Islet of Langerhans (tissue), 1 donor: ENCODE measurements around the gene VAV3.

Experiments used
- FAIRE-seq: peaks from one replicate; lab custom pipeline; 2011; peaks lifted over from hg19 to GRCh38; lab: Jason Lieb, UNC

Gene VAV3

DNA sequence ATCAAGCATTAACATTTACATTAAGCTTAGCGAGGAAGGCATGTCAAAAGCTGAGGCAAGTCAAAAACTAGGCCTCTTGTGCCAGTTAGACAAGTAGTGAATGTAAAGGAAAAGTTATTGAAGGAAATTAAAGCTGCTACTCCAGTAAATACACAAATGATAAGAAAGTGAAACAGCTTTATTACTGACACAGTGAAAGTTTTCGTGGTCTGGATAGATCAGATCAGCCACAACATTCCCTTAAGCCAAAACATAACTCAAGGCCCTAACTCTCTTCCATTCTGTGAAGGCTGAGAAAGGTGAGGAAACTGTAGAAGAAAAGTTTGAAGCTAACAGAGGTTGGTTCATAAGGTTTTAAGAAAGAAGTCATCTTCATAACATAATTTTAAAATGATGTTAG lies 131.9 kb downstream of the VAV3 start:
- no peak for FAIRE-seq

DNA sequence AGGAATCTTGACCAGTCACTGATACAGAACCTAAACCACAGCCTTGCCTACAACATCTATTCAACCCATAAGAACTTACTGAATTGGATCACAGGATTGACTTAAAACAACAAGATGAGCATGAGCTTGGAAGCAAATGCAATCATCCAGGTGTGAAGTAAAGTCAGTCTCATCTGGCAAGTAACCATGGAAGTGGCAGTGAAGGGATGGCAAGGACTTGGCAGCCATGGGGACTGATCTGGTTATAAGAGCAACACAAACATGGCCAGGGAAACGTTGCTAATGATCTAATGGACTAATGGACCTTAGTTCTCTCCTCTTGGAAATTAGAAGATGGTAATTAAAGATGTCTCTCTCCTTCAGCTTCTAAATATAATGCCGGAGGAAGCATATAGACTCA lies 133.1 kb downstream of the VAV3 start:
- no peak for FAIRE-seq

DNA sequence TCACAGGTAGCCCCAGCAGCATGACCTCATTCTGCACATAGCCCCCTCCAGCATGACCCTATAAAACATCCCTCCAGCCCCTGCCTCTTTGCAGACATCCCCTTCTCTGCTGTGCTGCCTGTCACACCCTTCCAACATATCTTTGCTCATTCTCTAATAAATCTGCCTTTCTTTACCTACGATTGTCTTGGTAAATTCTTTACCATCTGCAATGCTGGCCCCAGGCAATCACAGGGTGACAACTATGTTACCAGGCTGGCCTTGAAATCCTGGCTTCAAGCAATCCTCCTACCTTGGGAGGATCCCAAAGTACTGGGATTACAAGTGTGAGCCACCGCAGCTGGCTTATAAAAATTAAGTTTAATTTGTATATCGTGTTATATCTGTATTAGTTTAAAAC lies 134.5 kb downstream of the VAV3 start:
- FAIRE-seq, result no peak

DNA sequence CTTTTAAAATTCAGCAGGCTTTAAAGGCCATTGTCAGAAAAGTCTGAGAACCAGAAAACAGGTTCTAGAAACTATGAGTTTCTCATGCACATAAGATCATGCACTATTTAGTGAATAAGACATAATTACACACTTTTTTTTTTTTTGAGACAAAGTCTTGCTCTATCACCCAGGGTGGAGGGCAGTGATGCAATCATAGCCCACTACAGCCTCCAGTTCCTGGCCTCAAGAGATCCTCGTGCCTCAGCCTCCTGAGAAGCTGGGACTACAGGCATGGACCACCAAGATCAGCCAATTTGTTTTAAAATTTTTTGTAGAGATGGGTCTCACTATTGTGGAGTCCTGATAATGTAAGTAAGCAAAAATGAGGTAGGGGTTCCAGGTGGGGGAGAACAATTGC lies 134.9 kb downstream of the VAV3 start:
- FAIRE-seq, result no peak

DNA sequence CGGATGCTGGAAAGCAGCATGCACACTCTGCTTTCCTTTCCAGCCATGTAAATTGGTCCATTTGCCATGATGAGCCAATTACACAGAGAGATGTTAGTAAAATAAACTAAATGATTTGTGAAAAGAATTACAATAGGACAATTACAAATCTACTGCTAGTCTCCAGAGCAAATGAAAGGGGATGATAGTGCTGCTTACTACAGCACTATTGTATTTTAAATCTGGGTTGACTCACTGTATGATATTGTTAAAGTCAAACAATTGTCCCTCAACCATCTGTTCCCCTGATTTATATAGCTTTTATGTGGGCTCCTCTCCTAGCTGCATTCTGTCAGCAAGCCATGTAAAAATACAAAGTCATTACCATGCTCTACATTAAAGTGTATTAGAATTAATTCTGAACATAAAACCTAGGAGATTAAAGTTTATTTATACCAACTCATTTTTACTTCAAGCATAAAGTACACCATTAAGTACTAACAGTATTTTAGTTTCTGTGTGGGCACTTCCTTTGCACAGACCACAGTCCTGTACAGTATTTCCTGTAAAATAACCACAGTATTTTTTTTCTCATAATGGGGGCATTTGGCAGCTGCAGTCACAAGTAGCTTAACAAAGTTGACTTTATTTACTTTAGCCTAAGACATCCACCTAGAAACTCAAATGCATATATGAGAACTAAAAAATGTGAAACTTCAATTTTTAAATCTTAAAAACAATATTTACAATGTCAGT lies 135.8 kb downstream of the VAV3 start:
- FAIRE-seq, result peak; percentile 94

DNA sequence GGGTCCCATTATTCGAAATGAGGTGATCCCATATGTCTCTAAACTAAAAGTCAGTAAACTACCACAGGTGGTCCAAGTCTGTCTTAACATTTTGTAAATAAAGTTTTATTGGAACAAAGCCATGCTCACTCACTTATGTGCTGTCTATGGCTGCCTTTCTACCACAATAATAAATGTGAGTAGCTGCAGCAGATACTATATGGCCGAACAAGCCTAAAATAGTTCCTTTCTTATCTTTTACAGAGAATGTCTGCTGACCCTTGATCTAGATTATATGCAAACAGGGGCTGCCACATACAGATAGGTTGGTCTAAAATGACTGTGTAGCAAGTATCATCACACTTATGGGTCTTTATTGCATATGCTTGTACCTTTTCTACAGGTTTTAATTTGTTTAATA lies 140.0 kb downstream of the VAV3 start:
- no peak for FAIRE-seq

DNA sequence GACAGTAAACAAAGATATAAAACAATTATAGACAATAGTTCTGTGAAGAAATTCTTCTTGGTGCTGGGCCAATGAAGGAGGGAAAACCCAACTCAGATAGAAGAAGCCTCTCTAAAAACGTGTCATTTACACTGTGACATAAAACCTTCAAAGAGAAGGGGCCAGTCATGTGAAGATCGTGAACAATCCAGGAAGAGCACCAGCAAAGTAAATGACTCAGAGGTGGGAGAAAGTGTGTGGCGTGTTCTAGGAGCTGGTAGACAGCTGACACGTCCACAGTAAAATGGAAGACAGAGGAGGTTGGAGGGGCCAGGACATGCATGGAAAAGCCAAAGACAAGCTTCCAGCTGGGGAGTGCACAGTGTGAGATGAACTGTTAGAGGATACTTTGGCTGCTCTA lies 143.6 kb downstream of the VAV3 start:
- no peak for FAIRE-seq

DNA sequence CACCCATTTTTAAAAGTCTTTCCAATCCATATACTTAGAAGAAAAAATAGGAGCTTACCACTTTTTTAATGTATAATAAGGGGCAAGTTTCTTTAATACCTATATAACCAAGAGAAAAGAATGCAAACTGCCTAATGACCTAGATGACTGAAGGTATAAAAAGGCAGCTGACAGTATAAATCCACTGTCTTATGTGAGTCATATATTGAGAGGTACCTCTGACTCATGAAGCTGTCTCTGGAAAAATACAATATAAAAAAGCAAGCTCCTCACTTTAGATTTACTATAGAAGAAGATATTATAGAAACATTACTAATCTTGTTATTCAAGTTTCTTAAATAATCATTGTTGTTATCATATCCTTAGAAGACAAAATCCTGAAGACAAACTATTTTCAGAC lies 144.2 kb downstream of the VAV3 start:
- no peak for FAIRE-seq

DNA sequence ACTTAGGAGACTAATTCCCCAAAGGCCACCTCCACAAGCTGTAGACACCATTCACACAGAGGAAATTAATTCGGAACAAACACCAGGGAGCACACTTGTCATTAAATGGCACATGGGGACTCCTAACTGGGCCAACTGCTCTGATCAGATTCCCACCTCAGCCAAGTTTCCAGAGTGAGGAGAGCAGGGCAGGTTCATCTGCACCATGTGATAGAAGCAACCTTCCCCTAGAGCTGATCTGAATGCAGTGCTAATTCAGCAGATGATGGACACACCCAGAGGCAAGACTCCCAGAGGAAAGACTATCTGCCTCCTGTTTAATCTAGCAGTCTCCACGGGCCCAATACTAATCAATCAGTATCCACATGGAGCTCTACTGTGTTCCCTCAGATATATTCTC lies 147.0 kb downstream of the VAV3 start:
- FAIRE-seq, result no peak

DNA sequence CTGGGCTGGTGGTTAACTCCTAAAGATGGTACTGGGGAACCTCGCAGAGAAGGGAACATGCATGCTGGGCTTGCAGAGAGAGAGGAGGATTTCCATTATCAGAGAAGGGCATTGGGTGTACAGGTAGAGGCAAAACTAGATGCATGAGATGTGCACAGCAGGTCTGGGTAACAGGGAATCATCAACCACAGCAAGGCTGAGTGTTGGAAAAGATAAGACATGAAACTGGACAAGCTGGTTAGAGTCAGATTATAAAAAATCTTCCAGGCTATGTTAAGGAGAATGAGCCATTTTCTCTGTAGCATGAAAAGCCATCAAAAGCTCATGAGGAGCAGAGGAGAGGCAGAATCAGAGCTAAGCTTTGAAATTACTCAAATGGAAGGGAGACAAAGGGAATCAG lies 147.8 kb downstream of the VAV3 start:
- FAIRE-seq, result no peak

DNA sequence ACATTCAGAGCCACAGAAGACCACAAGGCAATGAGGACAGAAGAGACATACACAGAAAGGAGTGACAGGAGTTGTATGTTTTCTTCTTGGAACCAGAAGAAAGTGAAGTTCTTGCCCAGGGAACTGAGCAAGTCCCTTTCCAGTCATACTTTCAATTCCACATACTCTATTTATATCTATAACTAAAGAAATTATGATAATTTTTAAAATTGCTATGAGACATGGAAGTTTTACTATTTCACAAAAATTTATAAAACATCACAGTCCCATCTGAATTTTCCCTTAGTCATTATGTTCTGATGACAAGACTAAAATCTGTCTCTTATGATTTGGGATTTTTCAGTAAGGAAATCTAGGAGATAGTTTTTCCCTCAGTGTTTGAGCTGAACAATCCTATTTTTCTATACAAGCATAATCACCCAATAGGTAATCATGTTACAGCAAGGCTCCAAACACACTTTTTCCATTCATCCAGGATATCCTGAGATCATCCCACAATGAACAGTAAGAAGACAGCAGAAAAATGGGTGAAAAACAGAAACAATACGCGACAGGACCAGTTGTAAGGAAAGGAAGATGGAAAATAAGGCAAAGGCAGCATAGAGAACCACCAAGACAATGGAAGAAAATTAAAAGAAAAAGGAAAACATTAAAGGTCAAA lies 154.6 kb downstream of the VAV3 start:
- no peak for FAIRE-seq

DNA sequence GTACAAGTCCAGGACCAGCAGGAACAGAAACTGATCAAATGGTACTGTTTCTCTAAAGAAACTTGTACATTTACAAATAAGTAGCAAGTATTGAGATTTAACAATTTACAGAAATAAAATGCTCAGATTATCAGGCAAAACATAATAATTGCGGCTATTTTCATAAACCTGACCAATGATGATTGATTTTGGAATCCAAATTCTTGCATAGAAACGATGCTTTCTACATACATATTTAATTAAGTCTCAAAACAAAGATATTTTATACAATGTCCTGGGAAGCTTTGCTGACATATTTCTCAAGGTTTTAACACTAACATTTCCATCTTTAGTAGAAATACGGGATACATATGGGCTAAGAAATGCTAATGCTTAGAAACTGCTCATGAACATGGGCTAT lies 157.1 kb downstream of the VAV3 start:
- FAIRE-seq, result no peak

DNA sequence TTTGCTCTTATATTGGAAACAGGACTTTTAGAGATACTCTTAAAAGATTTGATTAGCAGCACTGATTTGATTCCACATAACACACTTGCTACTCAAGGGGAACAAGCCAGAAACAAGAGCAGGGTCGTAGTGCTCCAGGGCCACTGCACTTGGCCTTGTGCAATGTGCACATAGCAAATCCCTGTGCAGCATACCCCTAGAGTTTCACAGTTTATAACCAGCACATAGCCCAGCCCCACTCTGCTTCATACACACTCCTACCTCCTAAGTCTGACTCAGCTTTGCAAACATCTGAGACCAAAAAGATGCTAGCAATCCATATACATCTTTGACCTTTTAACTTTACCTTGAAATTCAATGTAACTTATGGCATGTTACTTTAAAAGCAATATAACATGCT lies 157.6 kb downstream of the VAV3 start:
- FAIRE-seq, result no peak

DNA sequence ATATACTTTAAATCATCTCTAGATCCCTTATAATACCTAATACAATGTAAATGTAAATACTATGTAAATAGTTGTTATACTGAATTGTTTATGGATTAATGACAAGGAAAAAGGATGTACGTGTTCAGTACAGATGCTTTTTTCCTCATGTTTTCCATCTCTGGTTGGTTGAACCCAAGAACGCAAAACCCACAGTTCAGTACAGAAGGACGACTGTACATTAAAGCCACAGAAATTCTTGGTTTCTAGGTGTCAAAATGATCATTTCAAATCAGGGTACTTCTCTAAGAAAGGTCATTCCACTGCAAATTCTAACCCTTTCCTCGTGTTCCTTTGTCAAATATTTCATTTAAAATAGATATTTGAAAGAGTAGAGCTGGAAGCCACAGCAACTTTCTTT lies 158.1 kb downstream of the VAV3 start:
- FAIRE-seq, result no peak

DNA sequence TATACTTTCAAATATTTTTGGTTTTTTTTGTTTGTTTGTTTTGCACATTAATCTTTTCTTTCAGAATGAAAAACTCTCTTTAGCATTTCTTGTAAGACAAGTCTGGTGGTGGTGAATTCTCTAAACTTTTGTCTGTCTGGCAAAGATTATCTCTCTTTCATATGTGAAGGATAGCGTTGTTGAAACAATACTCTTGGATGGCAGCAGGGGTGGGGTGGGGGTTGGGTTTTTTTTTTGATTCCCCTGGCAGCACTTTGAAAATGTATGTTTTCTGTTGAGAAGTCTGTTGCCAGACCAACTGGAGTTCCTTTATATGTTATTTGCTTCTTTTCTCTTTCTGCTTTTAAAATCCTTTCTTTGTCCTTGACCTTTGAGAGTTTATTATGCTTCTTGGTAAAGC lies 160.2 kb downstream of the VAV3 start:
- FAIRE-seq, result no peak

DNA sequence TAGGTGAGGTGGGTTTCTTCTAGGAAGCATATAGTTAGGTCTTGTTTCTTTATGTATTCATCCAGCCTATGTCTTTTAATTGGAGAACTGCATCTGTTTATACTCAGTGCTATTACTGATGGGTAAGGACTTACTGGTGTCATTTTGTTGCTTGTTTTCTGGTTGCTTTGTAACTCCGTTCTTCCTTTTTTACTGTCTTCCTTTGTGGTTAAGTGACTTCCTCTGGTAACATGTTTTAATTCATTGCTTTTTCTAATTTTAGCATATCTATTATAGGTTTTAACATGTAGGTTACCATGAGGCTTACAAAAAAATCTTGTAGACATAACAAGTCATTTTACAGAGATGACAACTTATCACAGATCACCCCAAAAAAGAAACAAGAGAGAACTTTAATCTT lies 160.8 kb downstream of the VAV3 start:
- FAIRE-seq, result no peak

DNA sequence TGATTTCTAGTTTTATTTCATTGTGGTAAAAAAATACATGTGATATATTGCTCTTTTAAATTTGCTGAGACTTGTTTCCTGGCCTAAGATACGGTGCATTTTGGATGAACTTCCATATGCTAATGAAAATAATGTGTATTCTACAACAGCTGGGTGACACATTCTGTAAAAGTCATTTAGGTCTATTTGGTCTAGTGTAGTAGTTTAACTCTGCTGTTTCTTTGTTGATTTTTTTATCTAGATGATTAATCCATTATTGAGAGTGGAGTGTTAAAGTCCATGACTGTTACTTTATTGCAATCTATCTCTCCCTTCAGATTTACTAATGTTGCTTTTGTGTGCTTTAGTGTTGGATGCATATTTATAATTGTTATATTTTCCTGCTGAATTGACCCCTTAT lies 161.4 kb downstream of the VAV3 start:
- no peak for FAIRE-seq

DNA sequence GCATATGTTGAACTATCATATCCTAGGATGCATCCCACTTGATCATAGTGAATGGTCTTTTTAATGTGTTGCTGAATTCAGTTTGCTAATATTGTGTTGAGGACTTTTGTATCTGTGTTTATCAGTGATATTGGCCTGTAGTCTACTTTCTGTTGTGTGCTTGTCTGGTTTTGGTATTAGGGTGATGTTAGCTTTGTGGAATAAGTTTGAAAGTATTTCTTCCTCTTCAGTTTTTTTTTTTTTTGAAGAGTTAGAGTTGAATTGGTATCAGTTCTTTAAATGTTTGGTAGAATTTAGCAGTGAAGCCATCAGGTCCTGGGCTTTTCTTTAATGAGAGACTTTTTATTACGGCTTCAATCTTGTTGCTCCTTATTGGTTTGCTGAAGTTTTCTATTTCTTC lies 162.3 kb downstream of the VAV3 start:
- no peak for FAIRE-seq

DNA sequence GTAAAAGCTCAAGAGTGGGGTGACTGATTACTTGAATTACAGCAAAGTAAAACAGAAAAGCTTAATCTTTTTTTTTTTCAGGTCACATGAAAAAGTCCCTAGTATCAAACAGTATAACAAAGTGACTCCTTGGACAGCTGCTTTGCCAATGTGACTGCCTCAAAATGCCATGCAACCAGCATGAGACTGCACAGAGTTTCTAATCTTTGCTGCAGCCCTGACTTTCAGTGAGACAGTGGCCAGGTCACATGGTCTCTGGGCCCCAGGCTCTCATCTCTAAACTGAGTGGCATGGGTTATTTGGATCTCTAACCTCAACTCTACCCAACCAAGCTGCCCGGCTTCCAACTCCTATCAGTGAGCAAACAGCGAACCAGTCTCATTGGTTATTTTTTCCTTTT lies 169.0 kb downstream of the VAV3 start:
- FAIRE-seq, result no peak

DNA sequence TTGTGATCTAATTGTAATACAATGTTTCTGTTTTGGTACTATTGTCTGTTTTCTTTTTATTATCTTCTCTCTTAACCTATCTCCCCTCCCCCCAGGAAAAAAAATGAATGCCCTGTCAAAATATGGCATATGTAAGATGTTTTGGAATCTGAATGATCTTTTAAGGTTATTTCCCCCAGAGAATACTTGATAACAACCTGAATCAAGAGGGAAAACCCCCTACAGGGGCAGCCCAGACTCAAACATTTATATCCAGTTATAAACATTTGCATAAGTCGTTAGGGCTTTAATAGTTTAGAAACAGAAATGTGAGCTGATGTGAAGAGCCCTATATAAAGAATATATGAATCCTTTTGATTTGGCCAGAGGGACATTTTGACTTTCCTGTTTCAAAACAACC lies 169.5 kb downstream of the VAV3 start:
- no peak for FAIRE-seq

DNA sequence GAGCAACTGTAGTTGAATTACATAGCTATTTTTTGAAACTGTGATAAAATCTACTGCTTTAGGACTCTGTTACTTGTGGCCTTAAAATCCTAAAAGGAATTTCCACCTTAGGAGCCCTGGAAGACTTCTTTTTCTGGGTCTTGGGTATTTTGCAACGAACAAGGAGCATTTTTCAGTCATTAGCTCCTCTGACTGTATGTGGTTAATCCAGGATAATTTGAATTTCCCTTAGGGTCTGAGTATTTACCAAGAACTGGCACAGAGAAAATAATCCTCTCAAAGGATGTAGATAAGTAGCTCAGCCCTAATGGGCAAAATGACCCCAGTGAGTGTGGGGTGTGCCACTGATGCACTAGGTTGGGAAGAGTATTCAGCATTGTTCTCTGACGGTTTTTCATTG lies 170.4 kb downstream of the VAV3 start:
- FAIRE-seq, result no peak

DNA sequence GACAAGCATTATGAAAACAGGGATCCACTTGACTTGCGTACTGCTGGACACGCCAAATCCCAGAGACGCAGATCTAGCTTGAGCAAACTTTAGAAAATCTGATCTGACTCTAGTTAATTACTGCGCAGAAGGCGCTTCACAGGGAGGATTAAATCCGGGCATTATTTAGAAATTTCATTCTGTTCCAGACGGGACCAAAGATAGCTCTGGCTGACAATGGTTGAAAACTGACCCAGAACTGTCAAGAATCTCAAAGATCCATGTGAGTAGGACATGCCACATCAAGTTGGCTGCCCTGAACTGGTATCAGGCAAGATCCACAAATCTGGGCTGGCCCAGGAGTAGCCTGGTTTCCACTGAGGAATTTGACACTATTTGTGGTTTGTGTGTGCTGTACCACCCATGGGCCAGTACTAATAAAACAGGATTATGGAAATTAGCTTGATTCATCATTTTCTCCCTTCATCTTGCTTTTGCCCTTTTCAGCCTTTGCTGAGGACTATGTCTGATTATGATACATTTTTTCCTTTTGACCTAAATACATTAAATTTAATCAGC lies 171.0 kb downstream of the VAV3 start:
- no peak for FAIRE-seq

DNA sequence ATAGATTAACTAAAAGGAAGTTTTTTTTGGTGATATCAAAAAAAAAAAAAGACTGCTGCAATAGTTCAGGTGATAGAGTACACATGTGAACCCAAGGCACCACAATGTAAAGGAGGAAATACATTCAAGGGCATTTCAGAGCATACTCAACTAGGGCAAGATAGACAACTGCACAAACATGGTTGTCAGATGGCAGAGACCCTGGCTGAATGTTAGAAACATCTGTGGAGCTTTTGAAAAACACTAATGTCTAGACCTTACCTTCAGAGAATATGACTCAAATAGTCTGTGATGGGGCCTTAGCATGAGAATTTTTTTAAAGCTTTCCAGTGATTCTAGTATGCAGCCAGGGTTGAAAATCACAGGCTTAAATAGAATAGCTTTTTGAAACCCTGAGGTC lies 173.6 kb downstream of the VAV3 start:
- no peak for FAIRE-seq
